Mesendoderm (in vitro differentiated cells): ENCODE results near the gene PLIN1.
A peak's percentile ranks its signal among the peaks of the same experiment; 100 is the strongest.

Experiments
- DNase-seq: peaks from one replicate; pipeline ENCODE4 v3.0.0; 2013
- H2AK5ac ChIP-seq: 2 replicates; pipeline ENCODE4 v1.6.1; 2013; ENCODE audit warnings: low read length, inconsistent platforms
- H2BK120ac ChIP-seq: 2 replicates; pipeline ENCODE4 v1.6.1; 2013; ENCODE audit warnings: low read depth, mild to moderate bottlenecking, low read length, moderate library complexity, mixed read lengths
- H2BK15ac ChIP-seq: replicated peaks from 2 replicates; pipeline ENCODE4 v1.6.1; 2013; ENCODE audit warnings: low read depth, mild to moderate bottlenecking, moderate library complexity
- H2BK5ac ChIP-seq: 2 replicates; pipeline ENCODE4 v1.6.1; 2013; ENCODE audit warnings: low read length, inconsistent platforms
- H3K18ac ChIP-seq: 2 replicates; pipeline ENCODE4 v1.6.1; 2013; ENCODE audit warnings: mild to moderate bottlenecking, low read length, mixed read lengths
- H3K23ac ChIP-seq: one replicate; pipeline ENCODE4 v1.6.1; 2013; ENCODE audit warnings: low read length
- H3K27ac ChIP-seq: 2 replicates; pipeline ENCODE4 v1.5.1; 2013; ENCODE audit warnings: low read depth, mild to moderate bottlenecking, inconsistent platforms, low read length, moderate library complexity
- H3K27me3 ChIP-seq: 2 replicates; pipeline ENCODE4 v1.6.1; 2013; ENCODE audit warnings: low read length, control low read depth, mild to moderate bottlenecking, inconsistent platforms; ENCODE audit not compliant: insufficient read depth, poor library complexity
- H3K36me3 ChIP-seq: 2 replicates; pipeline ENCODE4 v1.6.1; 2013; ENCODE audit warnings: low read length, inconsistent platforms; ENCODE audit not compliant: control insufficient read depth, insufficient read depth
- H3K4ac ChIP-seq: one replicate; pipeline ENCODE4 v1.6.1; 2013; ENCODE audit warnings: low read depth, mild to moderate bottlenecking, low read length, moderate library complexity
- H3K4me1 ChIP-seq: 2 replicates; pipeline ENCODE4 v1.6.1; 2013; ENCODE audit warnings: low read depth, low read length, inconsistent platforms; ENCODE audit not compliant: control insufficient read depth
- H3K4me2 ChIP-seq: 2 replicates; pipeline ENCODE4 v1.6.1; 2013; ENCODE audit warnings: low read length
- H3K4me3 ChIP-seq: 2 replicates; pipeline ENCODE4 v1.5.1; 2013; ENCODE audit warnings: mild to moderate bottlenecking, low read length
- H3K56ac ChIP-seq: one replicate; pipeline ENCODE4 v1.6.1; 2013; ENCODE audit warnings: low read length
- H3K79me1 ChIP-seq: 2 replicates; pipeline ENCODE4 v1.6.1; 2013; ENCODE audit warnings: low read length, inconsistent platforms
- H3K79me2 ChIP-seq: 2 replicates; pipeline ENCODE4 v1.6.1; 2013; ENCODE audit warnings: mild to moderate bottlenecking, low read length; ENCODE audit not compliant: control insufficient read depth, insufficient read depth
- H3K9ac ChIP-seq: 2 replicates; pipeline ENCODE4 v1.6.1; 2013; ENCODE audit warnings: low read length, inconsistent platforms
- H4K5ac ChIP-seq: one replicate; pipeline ENCODE4 v1.6.1; 2013; ENCODE audit warnings: low read length
- H4K8ac ChIP-seq: one replicate; pipeline ENCODE4 v1.6.1; 2013; ENCODE audit warnings: low read depth, mild to moderate bottlenecking, control low read depth, low read length, moderate library complexity
- whole genome bisulfite sequencing: extraction: QIAGEN DNeasy Blood & Tissue Kit; methylation state at CpG from one replicate; pipeline ENCODE4 v1.1.7; 2013; ENCODE audit warnings: low lambda C conversion rate, missing lambda C conversion rate; ENCODE audit not compliant: insufficient coverage; ENCODE audit errors: extremely low coverage; 5-methylcytosine and 5-hydroxymethylcytosine counted together

The PLIN1 gene

DNA sequence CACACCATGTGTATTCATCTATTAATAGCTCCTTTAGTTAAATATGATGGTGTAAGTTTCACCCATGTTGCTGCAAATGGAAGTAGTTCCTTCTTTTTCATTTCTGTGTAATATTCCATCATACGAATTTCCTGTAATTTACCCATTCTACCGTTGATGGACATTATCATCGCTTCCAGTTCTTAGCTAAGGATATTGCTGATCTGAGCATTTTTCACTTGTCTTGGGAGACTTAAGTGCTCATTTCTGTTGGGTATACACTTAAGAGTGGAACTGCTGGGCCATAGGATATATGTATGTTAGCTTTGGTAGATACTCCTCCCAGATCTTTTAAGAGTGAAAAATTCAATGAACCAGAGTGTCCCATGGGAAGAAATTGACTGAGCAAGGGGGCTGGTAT lies 11.0 kb downstream of the PLIN1 start:
- no peak for DNase-seq
- Histone ChIP-seq H4K8ac (no peak overlapping the region), H3K4me3 (no peak overlapping the region), H2BK5ac (no peak overlapping the region), H3K56ac (no peak overlapping the region), H3K27me3 (peaks cover 2% of the 10 kb centered on the region), H3K79me1 (no peaks in the 10 kb centered on the region), H3K79me2 (no peaks in the 10 kb centered on the region), H3K23ac (no peak overlapping the region), H2BK15ac (no peak overlapping the region), H3K9ac (no peak overlapping the region), H3K36me3 (no peaks in the 10 kb centered on the region), H3K27ac (no peak overlapping the region), H2AK5ac (no peak overlapping the region), H4K5ac (no peak overlapping the region), H2BK120ac (no peak overlapping the region), H3K4me1 (peaks cover 3% of the 10 kb centered on the region), H3K4ac (no peak overlapping the region), H3K4me2 (no peak overlapping the region), H3K18ac (no peak overlapping the region)
- WGBS = no CpG with 5 or more reads among the region's 3 CpGs

DNA sequence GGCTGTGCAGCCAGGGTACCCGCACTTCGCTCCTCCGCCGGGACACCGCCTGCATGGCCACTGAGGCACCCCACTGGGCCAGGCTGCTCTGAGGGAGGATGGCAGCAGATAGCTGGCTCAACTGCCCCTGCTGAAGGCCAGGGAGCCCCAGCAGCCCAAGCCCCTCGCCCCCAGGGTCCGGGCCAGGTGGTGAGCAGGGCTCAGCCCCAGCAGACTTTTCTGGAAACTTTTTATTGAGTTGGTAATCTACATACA lies 11.5 kb downstream of the PLIN1 start:
- DNase-seq = no peak
- no peak overlapping the region for H3K27ac ChIP-seq
- no peak overlapping the region for H2AK5ac ChIP-seq
- H3K4me2 ChIP-seq = no peak overlapping the region
- no peak overlapping the region for H3K18ac ChIP-seq
- H2BK120ac ChIP-seq = no peak overlapping the region
- no peaks in the 10 kb centered on the region for H3K36me3 ChIP-seq
- H3K56ac ChIP-seq = no peak overlapping the region
- H4K8ac ChIP-seq = no peak overlapping the region
- no peak overlapping the region for H3K4ac ChIP-seq
- H3K9ac ChIP-seq = no peak overlapping the region
- H2BK5ac ChIP-seq = no peak overlapping the region
- no peak overlapping the region for H2BK15ac ChIP-seq
- no peak overlapping the region for H3K23ac ChIP-seq
- H3K4me3 ChIP-seq = no peak overlapping the region
- peaks cover 2% of the 10 kb centered on the region for H3K27me3 ChIP-seq
- no CpG with 5 or more reads among the region's 7 CpGs for WGBS
- no peaks in the 10 kb centered on the region for H3K79me2 ChIP-seq
- H3K79me1 ChIP-seq = no peaks in the 10 kb centered on the region
- H4K5ac ChIP-seq = no peak overlapping the region
- H3K4me1 ChIP-seq = peaks cover 3% of the 10 kb centered on the region

DNA sequence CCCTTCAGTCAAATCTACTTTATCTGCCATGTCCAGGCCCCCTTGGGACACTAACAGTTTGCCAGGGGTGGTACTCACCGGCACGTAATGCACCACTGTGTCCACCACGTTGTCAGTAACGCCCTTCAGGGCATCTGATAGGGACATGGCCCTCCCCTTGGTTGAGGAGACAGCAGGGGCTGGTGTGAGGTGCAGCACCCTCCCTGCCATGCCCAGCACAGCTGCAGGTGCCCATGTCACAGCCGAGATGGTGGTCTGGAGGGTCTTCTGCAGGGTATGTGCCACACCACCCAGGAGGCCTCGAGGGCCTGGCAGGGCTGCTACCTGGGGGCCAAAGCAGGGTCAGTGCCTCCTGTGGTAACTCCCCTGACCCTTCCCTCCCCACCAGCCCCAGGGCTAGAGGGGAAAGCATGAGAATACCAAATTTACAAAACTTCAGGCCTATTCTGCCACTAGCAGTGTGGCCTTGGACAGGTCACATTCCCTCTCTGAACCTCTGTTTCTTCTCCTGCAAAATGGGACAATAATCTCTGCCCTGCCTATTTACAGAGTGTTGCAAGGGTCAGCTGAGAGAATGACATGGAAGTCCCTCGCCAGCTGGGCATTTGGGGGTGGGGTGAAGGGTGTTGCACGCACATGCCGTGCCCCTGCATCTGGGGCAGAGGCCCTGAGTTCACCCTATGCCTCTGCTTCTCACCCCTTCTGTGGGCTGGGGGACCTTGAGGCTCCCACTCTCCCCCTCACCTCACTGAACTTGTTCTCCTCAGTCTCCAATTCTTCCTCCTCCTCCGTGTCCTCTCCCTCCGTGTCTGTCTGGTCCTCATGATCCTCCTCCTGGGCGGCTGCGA lies 12.1 kb downstream of the PLIN1 start:
- Histone ChIP-seq H3K36me3 (no peaks in the 10 kb centered on the region), H3K79me1 (no peaks in the 10 kb centered on the region), H3K27me3 (peaks cover 2% of the 10 kb centered on the region), H3K4me1 (peaks cover 3% of the 10 kb centered on the region), H2BK15ac (no peak overlapping the region), H3K79me2 (no peaks in the 10 kb centered on the region), H2BK120ac (no peak overlapping the region), H2AK5ac (no peak overlapping the region), H3K18ac (no peak overlapping the region), H3K9ac (no peak overlapping the region), H3K4me2 (no peak overlapping the region), H3K4me3 (no peak overlapping the region), H3K27ac (no peak overlapping the region), H3K56ac (no peak overlapping the region), H3K4ac (no peak overlapping the region), H4K5ac (no peak overlapping the region), H4K8ac (no peak overlapping the region), H3K23ac (no peak overlapping the region), H2BK5ac (no peak overlapping the region)
- no peak for DNase-seq
- no CpG with 5 or more reads among the region's 13 CpGs for WGBS

DNA sequence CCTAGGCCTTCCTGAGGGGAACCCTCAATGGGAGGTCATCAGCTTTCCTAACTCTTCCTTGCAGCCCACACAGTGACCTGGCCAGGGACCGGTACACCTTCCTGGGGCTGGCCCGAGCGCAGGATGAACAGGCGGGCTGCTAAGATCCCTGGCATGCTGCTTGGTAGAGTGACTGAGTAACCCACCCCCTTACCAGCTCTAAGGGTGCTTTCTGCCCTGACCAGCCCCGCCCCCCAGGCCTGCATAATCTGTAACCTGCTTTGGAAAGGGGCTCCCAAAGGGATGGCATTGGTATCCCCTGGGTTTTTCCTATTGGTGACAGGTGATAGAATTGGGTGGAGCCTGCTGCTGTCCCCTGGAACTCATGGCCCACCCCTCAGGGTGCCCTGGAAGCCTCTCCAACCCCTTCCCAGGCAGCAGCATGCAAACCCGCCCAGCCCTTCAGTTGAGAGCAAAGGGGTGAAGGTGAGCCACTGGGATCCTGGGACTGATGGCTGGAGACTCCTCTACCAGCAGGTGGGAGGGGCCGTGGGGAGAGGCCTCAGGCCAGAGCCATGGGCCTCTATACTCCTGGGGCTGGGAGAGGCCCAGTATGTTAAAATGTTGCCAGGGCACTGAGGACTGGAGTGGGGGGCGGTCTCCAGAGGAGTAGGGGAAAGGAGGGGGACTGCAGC lies 12.8 kb downstream of the PLIN1 start:
- Histone ChIP-seq H2BK5ac (no peak overlapping the region), H3K18ac (peak overlapping the region; percentile 85), H2BK120ac (no peak overlapping the region), H2BK15ac (no peak overlapping the region), H3K79me1 (no peaks in the 10 kb centered on the region), H3K56ac (peak overlapping the region; percentile 83), H3K27ac (no peak overlapping the region), H4K8ac (no peak overlapping the region), H3K4me1 (peaks cover 3% of the 10 kb centered on the region), H3K27me3 (peaks cover 2% of the 10 kb centered on the region), H3K4ac (no peak overlapping the region), H3K36me3 (no peaks in the 10 kb centered on the region), H3K23ac (no peak overlapping the region), H3K9ac (peak overlapping the region; percentile 59), H4K5ac (no peak overlapping the region), H3K4me2 (peak overlapping the region; percentile 62), H2AK5ac (no peak overlapping the region), H3K4me3 (no peak overlapping the region), H3K79me2 (no peaks in the 10 kb centered on the region)
- no CpG with 5 or more reads among the region's 8 CpGs for whole genome bisulfite sequencing
- DNase-seq = no peak

DNA sequence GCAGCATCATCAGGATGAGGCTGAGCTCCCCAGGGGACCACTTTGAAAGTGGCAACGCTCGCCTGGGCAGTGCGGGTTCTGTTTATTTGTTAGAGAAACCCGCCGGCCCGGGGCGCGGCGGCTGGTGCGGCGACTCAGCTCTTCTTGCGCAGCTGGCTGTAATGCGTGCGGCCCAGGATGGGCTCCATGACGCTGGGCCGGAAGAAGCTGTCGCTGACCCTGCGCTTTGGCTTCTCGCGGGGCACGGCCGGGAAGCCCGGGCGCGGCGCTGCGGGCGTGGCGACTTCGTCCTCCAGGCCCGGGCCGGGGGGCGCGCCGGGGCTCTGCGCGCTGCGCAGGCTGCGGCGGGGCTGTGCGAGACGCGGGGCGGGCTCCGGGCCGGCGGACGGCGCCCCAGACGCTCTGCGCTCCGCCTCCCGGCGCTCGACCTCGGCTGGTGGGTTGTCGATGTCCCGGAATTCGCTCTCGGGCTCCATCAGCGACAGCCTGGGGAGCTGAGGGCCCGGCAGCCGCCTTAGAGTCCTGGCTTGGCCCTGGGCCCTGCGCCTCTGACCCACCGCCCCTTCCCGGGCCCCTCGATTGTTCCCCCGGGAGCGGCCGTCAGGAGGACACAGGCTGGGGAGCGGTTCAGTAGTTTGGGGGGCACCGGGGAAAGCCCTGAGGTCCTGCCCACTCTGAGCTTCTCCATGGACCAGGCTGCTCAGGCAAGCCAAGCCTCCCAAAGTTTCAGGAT lies 13.6 kb downstream of the PLIN1 start:
- Histone ChIP-seq H3K4ac (peak overlapping the region; percentile 74), H3K79me2 (no peaks in the 10 kb centered on the region), H2BK5ac (no peak overlapping the region), H4K5ac (no peak overlapping the region), H3K18ac (peak overlapping the region; percentile 85), H3K36me3 (no peaks in the 10 kb centered on the region), H4K8ac (peak overlapping the region; percentile 82), H3K23ac (no peak overlapping the region), H2BK120ac (no peak overlapping the region), H2AK5ac (no peak overlapping the region), H2BK15ac (no peak overlapping the region), H3K79me1 (no peaks in the 10 kb centered on the region), H3K4me2 (peak overlapping the region; percentile 62), H3K56ac (peak overlapping the region; percentile 83), H3K4me1 (peaks cover 3% of the 10 kb centered on the region), H3K4me3 (no peak overlapping the region), H3K27me3 (peaks cover 2% of the 10 kb centered on the region), H3K9ac (peak overlapping the region; percentile 59), H3K27ac (no peak overlapping the region)
- no CpG with 5 or more reads among the region's 72 CpGs for WGBS
- peak; percentile 64 for DNase-seq
